Adrenal gland (tissue), 5 donors: ENCODE data around the gene SLC25A44.

Experiments
- POLR2A ChIP-seq, 2 donors: fragments of 450-650 bp; IDR thresholded peaks; one replicate each; pipeline ENCODE4 v1.6.1; 2017; ENCODE audit warnings: antibody characterized with exemption in 2 of 2, mild to moderate bottlenecking in 2 of 2, moderate library complexity in 1 of 2
- TF ChIP-seq, protein P1 (sequence below), 6 experiments: fragments of 450-650 bp in 4 of 6; fragments of 200-600 bp in 2 of 6; sonication (generic) in 1 of 6; IDR thresholded peaks; 1 replicate in 5 of 6; 2 replicates in 1 of 6; pipeline versions ENCODE4 v1.5.1 to v1.8.0; 2016 to 2021; ENCODE audit warnings: antibody characterized with exemption in 6 of 6, mild to moderate bottlenecking in 2 of 6, moderate library complexity in 1 of 6
- donor health status: DM: no; HTN: no; CAD: no.

DNA sequence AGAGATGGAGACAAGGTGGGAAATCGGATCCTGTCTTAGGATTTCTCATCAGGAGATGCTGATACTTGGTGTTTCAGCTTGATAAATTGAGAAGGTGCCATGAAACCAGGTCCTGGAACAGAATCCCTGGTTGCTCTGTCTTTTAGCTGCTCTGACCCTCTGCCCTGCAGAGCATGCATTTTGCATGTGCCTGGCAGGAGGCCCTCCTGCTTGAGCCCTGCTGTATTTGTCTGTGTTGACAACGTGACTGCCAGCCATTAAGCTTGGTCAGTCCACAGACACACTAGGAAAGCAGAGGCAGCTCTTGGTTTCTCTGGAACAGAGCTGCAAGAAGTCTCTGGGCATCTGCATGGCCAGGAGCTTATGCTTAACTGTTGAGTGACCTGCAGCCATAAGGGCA lies 2.5 kb downstream of the SLC25A44 start:
- TF ChIP-seq, protein P1, sequence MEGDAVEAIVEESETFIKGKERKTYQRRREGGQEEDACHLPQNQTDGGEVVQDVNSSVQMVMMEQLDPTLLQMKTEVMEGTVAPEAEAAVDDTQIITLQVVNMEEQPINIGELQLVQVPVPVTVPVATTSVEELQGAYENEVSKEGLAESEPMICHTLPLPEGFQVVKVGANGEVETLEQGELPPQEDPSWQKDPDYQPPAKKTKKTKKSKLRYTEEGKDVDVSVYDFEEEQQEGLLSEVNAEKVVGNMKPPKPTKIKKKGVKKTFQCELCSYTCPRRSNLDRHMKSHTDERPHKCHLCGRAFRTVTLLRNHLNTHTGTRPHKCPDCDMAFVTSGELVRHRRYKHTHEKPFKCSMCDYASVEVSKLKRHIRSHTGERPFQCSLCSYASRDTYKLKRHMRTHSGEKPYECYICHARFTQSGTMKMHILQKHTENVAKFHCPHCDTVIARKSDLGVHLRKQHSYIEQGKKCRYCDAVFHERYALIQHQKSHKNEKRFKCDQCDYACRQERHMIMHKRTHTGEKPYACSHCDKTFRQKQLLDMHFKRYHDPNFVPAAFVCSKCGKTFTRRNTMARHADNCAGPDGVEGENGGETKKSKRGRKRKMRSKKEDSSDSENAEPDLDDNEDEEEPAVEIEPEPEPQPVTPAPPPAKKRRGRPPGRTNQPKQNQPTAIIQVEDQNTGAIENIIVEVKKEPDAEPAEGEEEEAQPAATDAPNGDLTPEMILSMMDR (IDR thresholded peaks at IDR 0.05) = no peak
- no peak for TF ChIP-seq POLR2A (IDR thresholded peaks at IDR 0.05)
